Activated T-cell treated with anti-CD3 and anti-CD28 coated beads, Interleukin-2, amount 50 U/mL, for 4 hours (primary cell): Measurements from ENCODE around the gene MAP9. TPM values are rescaled to one million over a fixed set of nuclear protein-coding genes. Genes with fewer than 3 reads are reported as not detected.

Experiments
- ATAC-seq, 2 donors: fragments of 200-7000 bp; cut with Tn5 transposase; one replicate each; pipeline ENCODE4 v1.10.0; 2021
- DNase-seq: peaks from one replicate; pipeline ENCODE4 v3.0.0-alpha.2; 2020
- H3K27me3 Mint-ChIP-seq: one replicate; pipeline ENCODE4 v1.8.0; 2021; ENCODE audit warnings: low read depth, mixed read lengths
- H3K36me3 Mint-ChIP-seq: one replicate; pipeline ENCODE4 v1.8.0; 2022; ENCODE audit warnings: mixed read lengths; ENCODE audit not compliant: insufficient read depth
- H3K4me1 Mint-ChIP-seq: one replicate; pipeline ENCODE4 v1.8.0; 2021; ENCODE audit warnings: low read depth, mixed read lengths
- H3K4me3 Mint-ChIP-seq: one replicate; pipeline ENCODE4 v1.8.0; 2021; ENCODE audit warnings: mild to moderate bottlenecking, moderate library complexity, mixed read lengths
- H3K9me3 Mint-ChIP-seq: one replicate; pipeline ENCODE4 v1.8.0; 2021; ENCODE audit warnings: mixed read lengths
- total RNA-seq, 3 donors: library from RNA; stranded (reverse); gene quantifications; one replicate each; pipeline ENCODE4 v1.2.1, GENCODE V29; 2021

Gene MAP9
- total RNA-seq, 3 donors from 2014 or later: 7.6 to 10.9 (median 9.8) TPM

DNA sequence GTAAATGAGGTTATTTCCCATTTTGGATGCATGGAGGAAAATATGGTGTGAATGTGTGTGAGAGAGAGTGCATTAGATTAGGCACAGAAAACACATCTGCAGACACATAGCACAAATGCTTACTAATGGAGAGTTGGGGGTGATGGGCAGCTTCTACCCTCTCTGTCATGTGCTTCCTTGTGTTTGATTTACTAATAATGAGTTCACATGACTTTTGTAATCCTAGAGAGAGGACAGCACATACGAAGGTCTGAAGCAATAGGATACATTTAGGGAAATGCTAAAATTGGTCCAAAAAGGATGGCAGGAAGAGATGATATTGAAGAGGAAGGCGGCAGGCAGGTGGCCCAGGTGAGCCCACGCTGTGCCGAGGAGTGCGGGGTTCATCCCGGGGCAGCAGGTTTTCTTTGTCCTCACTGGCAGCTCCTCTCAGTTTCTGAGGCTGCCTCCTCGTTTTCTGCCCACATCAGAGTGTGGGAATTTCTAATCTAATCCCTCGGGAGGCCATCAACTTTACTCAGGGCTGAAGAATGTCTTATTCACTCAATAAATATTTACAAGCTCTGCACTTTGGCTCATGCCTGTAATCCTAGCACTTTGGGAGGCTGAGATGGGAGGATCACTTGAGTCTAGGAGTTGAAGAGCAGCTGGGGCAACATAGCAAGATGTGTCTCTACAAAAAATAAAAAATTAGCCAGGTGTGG, 15.9 kb upstream of the MAP9 start:
- DNase-seq (no peak), ATAC-seq (no peak)
- no peak overlapping the region for H3K4me3 Mint-ChIP-seq
- H3K27me3 Mint-ChIP-seq: peaks cover 7% of the 10 kb centered on the region
- no peaks in the 10 kb centered on the region for H3K9me3 Mint-ChIP-seq
- no peaks in the 10 kb centered on the region for H3K4me1 Mint-ChIP-seq
- H3K36me3 Mint-ChIP-seq: no peaks in the 10 kb centered on the region

DNA sequence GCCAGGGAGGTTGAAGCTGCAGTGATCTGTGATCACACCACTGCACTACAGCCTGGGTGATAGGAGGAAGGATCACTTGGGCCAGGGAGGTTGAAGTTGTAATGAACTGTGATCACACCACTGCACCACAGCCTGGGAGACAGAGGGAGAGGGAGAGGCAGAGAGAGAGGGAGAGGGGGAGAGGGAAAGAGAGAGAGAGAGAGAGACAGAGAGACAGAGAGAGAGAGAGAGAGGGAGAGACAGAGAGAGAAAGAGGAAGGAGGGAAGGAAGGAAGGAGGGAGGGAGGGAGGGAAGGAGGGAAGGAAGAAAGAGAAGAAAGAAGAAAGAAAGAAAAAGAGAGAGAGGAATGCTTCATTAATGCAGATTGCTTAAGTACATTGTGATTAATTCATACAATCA, 15.2 kb upstream of the MAP9 start:
- ATAC-seq: no peak
- Mint-ChIP-seq H3K27me3 (peaks cover 6% of the 10 kb centered on the region), H3K9me3 (no peaks in the 10 kb centered on the region), H3K36me3 (no peaks in the 10 kb centered on the region), H3K4me1 (no peaks in the 10 kb centered on the region), H3K4me3 (no peak overlapping the region)
- DNase-seq: no peak

GRCh38 chr4:155388162-155388561, 11.4 kb upstream of the MAP9 start:
- no peaks in the 10 kb centered on the region for H3K36me3 Mint-ChIP-seq
- no peaks in the 10 kb centered on the region for H3K4me1 Mint-ChIP-seq
- H3K4me3 Mint-ChIP-seq: no peak overlapping the region
- H3K27me3 Mint-ChIP-seq: peaks cover 10% of the 10 kb centered on the region
- DNase-seq (no peak), ATAC-seq (no peak)
- H3K9me3 Mint-ChIP-seq: no peaks in the 10 kb centered on the region

DNA sequence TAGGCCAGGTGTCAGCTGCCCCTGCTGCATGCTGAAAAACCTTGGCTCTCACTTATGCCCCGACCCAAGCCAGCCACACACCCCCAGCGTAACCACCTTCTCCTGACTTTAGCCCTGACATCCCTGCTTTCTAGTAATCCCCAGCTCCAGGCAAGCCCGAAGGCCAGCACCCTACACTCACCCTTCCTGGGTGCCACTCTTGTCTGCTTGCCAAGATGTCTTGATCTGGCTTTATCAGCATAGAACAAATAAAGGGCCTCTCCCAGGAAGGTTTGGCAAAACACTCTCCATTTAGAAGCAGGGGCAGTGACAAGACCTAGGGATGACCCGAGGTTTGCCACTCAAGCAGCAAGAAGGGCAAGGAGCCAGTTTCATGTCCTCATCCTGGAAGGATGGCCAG, 6.8 kb upstream of the MAP9 start:
- ATAC-seq (no peak), DNase-seq (no peak)
- Mint-ChIP-seq H3K9me3 (no peaks in the 10 kb centered on the region), H3K27me3 (peaks cover 6% of the 10 kb centered on the region), H3K4me1 (no peaks in the 10 kb centered on the region), H3K4me3 (no peak overlapping the region), H3K36me3 (no peaks in the 10 kb centered on the region)

DNA sequence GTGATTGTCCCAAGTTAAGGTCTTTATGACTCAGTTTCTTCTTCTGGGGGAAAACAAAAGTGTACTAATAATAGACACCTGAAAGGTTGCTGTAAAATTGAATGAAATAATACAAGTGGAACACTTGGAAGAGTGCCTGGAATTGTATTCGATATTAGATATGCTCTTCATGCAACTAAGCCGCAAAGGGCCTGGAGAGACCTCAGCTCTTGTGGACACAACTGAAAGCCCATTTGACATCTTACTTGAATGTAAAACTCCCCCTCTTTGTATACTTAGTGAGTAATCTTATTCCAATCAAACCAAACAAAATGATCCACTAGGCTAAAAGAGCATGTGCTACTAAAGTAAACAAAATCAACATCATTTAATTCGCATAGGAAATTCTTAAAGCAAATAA, 511 bp upstream of the MAP9 start:
- no peaks in the 10 kb centered on the region for H3K9me3 Mint-ChIP-seq

DNA sequence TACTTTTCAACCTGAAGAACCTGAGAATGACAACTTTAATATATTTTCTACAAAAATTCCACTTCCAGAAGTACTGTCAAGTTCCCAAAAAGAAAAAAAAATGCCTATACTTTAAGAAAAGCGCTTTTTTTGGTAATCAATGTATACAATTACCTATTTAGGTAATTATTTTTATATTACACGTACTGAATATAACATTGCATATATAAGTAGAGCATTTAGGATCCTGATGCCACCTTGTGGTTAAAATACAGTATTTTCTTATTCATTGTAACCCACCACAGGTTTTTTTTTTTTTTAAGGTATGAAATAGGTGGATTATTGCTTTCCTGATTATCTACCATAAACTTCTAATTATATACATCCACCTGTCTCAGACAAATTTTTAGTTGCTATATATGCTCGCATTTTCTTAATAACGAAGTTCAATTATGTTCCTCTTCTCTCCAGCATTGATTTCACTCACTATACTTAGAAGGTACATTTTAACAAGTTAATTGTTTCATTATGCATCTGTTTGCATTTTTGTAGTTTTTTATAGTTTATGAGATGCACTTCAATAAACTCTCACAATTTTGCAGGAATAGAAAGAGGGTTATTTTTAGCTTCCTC, 5.2 kb downstream of the MAP9 start:
- DNase-seq: no peak
- H3K9me3 Mint-ChIP-seq: no peaks in the 10 kb centered on the region
- H3K36me3 Mint-ChIP-seq: peaks cover 10% of the 10 kb centered on the region
- ATAC-seq: no peak
- H3K4me3 Mint-ChIP-seq: no peak overlapping the region
- no peaks in the 10 kb centered on the region for H3K27me3 Mint-ChIP-seq
- peaks cover 10% of the 10 kb centered on the region for H3K4me1 Mint-ChIP-seq

More for the DNA sequence above, 511 bp upstream of the MAP9 start:
- Mint-ChIP-seq H3K4me3 (peak overlapping the region; percentile 88), H3K27me3 (no peaks in the 10 kb centered on the region), H3K4me1 (peaks cover 20% of the 10 kb centered on the region), H3K36me3 (no peaks in the 10 kb centered on the region)
- DNase-seq (no peak), ATAC-seq (no peak)

DNA sequence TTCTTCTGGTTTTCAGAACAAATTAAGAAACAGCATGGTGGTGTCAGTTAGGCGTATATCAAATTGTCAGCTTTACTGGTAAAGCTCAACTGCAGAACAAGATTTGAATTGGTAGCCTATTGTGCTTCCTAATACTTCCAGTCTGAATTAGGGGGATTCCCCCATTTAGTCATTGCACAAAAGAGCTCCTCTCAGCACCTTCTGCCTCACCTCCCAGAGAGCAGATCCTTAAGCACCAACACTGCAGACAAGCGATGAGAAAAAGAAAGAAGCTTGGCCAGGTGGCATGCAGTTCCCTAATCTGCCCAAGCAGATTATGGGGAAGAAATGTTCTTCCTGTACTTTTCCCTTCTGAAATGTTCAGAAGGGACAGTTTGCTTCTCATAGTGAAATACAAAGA, 9.2 kb downstream of the MAP9 start:
- H3K4me1 Mint-ChIP-seq: no peaks in the 10 kb centered on the region
- no peaks in the 10 kb centered on the region for H3K27me3 Mint-ChIP-seq
- ATAC-seq: peak in 1 of 2 donors; percentile 43
- no peak for DNase-seq
- H3K36me3 Mint-ChIP-seq: peaks cover 25% of the 10 kb centered on the region
- H3K4me3 Mint-ChIP-seq: no peak overlapping the region
- H3K9me3 Mint-ChIP-seq: no peaks in the 10 kb centered on the region

DNA sequence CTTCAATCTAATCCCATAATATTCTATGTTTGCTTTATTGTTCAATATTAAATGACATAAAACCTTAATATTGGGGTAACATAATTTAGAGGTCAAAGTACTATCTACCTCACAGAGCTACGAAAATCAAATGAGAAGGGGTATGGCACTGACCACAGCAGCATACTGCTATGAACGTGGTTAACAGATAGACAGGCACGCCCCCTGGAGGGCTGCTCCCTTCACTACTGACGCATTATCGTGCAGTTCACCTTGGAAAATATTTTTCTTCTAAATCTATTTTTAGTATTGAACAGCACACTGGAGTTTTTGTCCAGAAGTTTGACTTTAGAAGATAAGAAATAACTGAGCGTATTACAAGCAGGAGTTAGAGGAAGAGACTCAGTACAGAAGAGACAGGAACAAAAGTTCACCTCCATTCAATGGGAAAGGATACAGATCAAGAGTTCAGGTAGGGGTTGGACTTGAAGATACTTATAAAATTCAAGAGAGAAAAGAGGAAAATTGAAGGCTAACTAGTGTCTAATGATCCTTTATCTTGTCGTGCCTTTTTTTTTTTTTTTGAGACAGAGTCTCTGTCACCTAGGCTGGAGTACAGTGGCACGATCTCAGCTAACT, 22.7 kb downstream of the MAP9 start:
- ATAC-seq: peak; percentile 48 to 63
- no peaks in the 10 kb centered on the region for H3K27me3 Mint-ChIP-seq
- H3K9me3 Mint-ChIP-seq: no peaks in the 10 kb centered on the region
- no peak overlapping the region for H3K4me3 Mint-ChIP-seq
- DNase-seq: peak; percentile 11
- H3K36me3 Mint-ChIP-seq: peaks cover 21% of the 10 kb centered on the region
- no peaks in the 10 kb centered on the region for H3K4me1 Mint-ChIP-seq

GRCh38 chr4:155342142-155342541, 34.6 kb downstream of the MAP9 start:
- Mint-ChIP-seq H3K4me1 (no peaks in the 10 kb centered on the region), H3K9me3 (no peaks in the 10 kb centered on the region), H3K36me3 (peaks cover 8% of the 10 kb centered on the region), H3K4me3 (no peak overlapping the region), H3K27me3 (no peaks in the 10 kb centered on the region)
- DNase-seq: no peak
- ATAC-seq: no peak

- Mint-ChIP-seq H3K27me3 (peaks cover 7% of the 10 kb centered on the region), H3K4me3 (no peak overlapping the region), H3K36me3 (peaks cover 2% of the 10 kb centered on the region), H3K4me1 (no peaks in the 10 kb centered on the region), H3K9me3 (peaks cover 4% of the 10 kb centered on the region)
- ATAC-seq (no peak), DNase-seq (no peak)
Measured at GRCh38 chr4:155339999-155340398, 36.8 kb downstream of the MAP9 start.

DNA sequence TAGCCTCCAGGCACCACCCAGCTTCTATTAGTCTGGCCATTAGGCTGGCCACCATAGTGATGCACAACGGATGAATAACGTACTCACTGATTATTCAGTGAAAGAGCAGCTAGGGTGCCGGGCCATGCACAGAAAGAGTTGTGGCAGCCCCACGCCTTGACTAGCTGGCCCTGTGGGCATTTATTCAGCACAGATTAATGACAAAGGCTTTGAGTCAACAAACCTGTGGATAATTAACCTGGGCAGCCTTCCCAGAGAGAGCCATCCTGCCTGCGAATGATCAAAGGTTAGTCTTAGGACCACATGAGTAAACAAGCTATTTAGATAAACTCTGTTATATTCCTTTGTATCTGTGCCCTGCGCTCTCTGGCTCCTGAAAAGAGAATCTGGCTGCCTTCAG, 37.2 kb downstream of the MAP9 start:
- Mint-ChIP-seq H3K4me1 (no peaks in the 10 kb centered on the region), H3K4me3 (no peak overlapping the region), H3K36me3 (peaks cover 2% of the 10 kb centered on the region), H3K27me3 (peaks cover 7% of the 10 kb centered on the region), H3K9me3 (peaks cover 4% of the 10 kb centered on the region)
- ATAC-seq (no peak), DNase-seq (no peak)

DNA sequence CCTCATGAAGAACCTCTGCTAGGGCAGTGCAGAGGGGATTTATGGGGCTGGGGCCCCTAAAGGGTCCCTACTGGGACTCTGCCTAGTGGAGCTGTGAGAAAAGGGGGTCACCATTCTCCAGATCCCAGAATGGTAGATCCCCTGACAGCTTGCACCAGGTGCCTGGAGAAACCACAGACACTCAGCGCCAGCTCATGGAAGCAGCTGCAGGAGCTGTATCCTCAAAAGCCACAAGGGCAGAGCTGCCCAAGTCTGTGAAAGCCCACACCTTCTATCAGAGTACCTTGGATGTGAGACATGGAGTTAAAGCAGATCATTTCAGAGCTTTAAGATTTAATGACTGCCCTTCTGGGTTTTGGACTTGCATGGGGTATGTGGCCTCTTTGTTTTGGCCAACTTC, 38.6 kb downstream of the MAP9 start:
- Mint-ChIP-seq H3K27me3 (peaks cover 7% of the 10 kb centered on the region), H3K9me3 (peaks cover 4% of the 10 kb centered on the region), H3K4me3 (no peak overlapping the region), H3K36me3 (peaks cover 2% of the 10 kb centered on the region), H3K4me1 (no peaks in the 10 kb centered on the region)
- ATAC-seq (no peak), DNase-seq (no peak)

DNA sequence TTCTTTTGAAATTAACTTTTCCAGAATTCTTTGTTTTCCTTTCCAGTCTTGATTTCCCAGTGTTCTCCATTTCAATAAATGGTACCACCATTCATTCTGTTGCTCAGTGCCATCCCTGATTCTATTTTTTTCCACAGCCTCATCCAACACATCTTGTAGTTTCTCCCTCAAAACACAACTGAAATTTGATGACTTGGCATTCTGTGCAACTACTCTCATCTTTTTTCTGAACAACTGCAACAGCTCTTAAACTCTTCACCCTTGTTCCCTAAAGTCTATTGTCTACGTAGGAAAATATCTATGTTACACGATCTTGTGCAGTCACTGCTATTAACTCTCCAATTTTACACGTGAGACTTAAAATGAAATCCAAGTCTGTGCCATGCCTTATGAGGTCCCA, 40.5 kb downstream of the MAP9 start:
- no peaks in the 10 kb centered on the region for H3K36me3 Mint-ChIP-seq
- ATAC-seq (no peak), DNase-seq (no peak)
- no peak overlapping the region for H3K4me3 Mint-ChIP-seq
- H3K9me3 Mint-ChIP-seq: peaks cover 4% of the 10 kb centered on the region
- peaks cover 7% of the 10 kb centered on the region for H3K27me3 Mint-ChIP-seq
- H3K4me1 Mint-ChIP-seq: no peaks in the 10 kb centered on the region

DNA sequence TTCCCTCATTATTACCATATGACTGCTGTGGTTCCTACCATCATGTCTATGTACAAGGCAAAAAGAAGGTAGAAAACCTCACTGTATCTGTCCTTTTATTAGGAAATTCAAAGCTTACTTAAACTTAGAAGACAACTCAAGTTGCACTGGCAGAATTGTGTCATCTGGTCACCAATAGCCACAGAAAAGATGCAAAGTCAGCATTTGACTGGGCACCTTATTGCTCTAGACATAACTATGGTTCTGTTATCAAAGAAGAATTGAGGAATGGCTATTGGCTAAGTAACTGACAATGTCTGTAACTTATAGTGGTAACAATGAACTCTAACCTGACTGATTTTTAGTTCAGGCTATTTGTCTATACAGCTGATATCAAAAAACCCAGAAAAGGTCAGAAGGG, 45.3 kb downstream of the MAP9 start:
- DNase-seq (no peak), ATAC-seq (no peak)
- Mint-ChIP-seq H3K4me3 (no peak overlapping the region), H3K9me3 (peaks cover 3% of the 10 kb centered on the region), H3K4me1 (no peaks in the 10 kb centered on the region), H3K27me3 (peaks cover 6% of the 10 kb centered on the region), H3K36me3 (no peaks in the 10 kb centered on the region)

DNA sequence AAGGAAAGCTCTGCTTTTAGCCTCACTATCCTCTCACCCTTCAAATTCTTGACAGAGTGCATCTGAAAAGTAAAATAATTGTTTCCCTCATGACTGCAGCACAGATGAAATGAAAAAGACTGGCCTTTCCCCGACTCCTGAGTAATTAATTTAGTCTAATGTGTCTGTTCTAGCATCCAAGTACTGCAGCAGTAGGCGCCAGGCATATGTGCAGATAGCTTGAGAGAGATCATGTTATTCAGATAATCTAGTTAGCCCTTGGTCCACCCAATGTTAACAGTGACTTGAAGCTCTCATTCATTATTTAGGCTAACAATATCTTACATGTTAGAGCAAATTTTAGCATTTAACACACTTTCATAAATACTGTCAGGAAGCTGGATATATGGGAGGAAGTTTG, 54.0 kb downstream of the MAP9 start:
- ATAC-seq: no peak
- Mint-ChIP-seq H3K27me3 (peaks cover 13% of the 10 kb centered on the region), H3K4me1 (no peaks in the 10 kb centered on the region), H3K36me3 (no peaks in the 10 kb centered on the region), H3K9me3 (no peaks in the 10 kb centered on the region), H3K4me3 (no peak overlapping the region)
- DNase-seq: no peak
